AML-193 (cell line): ENCODE results near the gene ELN.

ENCODE experiments used
- DNase-seq, 2 experiments: peaks; one replicate each; lab custom pipeline; 2025; lab: John Stamatoyannopoulos, UW

ELN gene

GRCh38 chr7:74025146-74025545 is 2.8 kb upstream of the ELN start:
- no peak for DNase-seq

GRCh38 chr7:74025730-74026129 is 2.2 kb upstream of the ELN start:
- no peak for DNase-seq

GRCh38 chr7:74026406-74026902 is 1.5 kb upstream of the ELN start:
- DNase-seq = no peak

GRCh38 chr7:74026903-74027682 is 880 bp upstream of the ELN start:
- peak; percentile 16 to 28 for DNase-seq

GRCh38 chr7:74028321-74028838 is 407 bp downstream of the ELN start:
- no peak for DNase-seq

- DNase-seq = no peak
Measured at GRCh38 chr7:74029089-74029785, 1.3 kb downstream of the ELN start.

GRCh38 chr7:74029991-74030415 is 2.0 kb downstream of the ELN start:
- no peak for DNase-seq

- no peak for DNase-seq
Measured at GRCh38 chr7:74030861-74031260, 2.9 kb downstream of the ELN start.

- DNase-seq = no peak
Measured at GRCh38 chr7:74031403-74032190, 3.6 kb downstream of the ELN start.

GRCh38 chr7:74032191-74032490 is 4.2 kb downstream of the ELN start:
- no peak for DNase-seq

- DNase-seq = no peak
Measured at GRCh38 chr7:74032624-74033371, 4.8 kb downstream of the ELN start.

- DNase-seq = no peak
Measured at GRCh38 chr7:74033372-74034311, 5.7 kb downstream of the ELN start.

GRCh38 chr7:74037609-74038008 is 9.6 kb downstream of the ELN start:
- DNase-seq = no peak

GRCh38 chr7:74038194-74038961 is 10.4 kb downstream of the ELN start:
- no peak for DNase-seq

GRCh38 chr7:74039337-74039736 is 11.4 kb downstream of the ELN start:
- DNase-seq = no peak

- DNase-seq = no peak
Measured at GRCh38 chr7:74040101-74040790, 12.3 kb downstream of the ELN start.

- no peak for DNase-seq
Measured at GRCh38 chr7:74040791-74041520, 13.0 kb downstream of the ELN start.

GRCh38 chr7:74042746-74043522 is 15.0 kb downstream of the ELN start:
- no peak for DNase-seq
